Measurements from ENCODE around the gene MARCHF10.

The MARCHF10 gene

DNA sequence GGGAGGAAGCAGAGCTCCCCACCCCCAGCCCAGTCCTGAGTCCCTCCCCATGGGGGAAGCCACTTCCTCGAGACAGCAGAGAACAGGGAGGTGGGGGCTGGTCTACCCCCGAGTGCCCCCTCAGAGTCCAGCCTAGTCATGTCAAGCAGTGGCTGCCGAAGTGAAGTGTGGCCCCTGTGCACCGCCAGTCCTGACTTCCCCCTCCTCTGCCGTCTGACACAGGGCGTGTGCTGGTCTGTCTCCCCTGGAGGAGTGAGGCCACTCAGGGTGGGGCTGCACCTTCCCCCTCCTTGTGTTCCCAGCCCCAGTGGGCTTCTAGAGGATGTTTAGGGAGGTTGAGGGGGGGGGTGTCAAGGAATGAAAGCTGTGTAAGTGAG lies 133.8 kb downstream of the MARCHF10 start:
- DNase-seq = no peak

DNA sequence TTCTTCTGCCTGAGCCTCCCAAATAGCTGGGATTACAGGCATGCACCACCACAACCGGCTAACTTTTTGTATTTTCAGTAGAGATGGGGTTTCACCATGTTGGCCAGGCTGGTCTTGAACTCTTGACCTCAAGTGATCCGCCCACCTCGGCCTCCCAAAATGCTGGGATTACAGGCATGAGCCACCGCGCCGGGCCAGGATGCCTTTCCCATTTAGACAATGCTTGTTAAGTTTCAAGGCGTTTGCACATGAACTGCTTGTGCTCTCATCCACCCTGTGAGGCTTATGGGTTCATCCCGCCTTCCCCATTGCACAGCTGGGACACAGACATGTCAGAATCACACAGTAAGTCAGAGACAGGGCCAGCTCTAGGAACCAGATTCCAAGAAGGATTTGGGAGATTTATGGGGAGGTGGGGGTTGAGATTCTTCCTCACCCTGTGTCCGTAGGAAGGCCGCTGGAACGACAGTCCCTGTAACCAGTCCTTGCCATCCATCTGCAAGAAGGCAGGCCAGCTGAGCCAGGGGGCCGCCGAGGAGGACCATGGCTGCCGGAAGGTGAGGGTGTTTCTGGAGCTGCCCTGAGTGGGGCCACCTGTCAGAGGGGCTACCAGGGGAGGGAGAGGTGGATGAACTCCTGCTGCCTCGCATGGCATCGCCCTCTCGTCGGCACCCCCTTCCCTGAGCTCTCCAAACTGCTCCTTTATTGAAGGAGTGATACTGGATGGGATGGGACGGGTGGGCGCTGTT lies 134.3 kb downstream of the MARCHF10 start:
- DNase-seq = no peak

DNA sequence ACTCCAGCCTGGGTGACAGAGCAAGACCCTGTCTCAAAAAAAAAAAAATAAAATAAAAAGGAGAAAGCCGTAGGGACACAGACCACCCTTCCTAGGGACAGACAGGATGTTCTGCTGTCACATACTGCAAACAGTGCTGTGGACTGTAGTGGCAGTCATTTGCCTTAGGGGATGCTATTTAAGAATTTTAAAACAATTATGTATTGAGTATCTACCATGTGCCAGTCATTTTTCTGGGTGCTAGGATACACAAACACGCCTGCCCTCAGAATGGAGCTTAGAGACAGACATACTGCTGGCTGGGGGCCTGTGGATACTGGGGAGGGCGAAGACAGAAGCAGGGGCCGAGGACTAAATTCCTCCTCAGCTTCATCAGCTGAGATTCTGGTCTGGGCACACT lies 135.2 kb downstream of the MARCHF10 start:
- no peak for DNase-seq

DNA sequence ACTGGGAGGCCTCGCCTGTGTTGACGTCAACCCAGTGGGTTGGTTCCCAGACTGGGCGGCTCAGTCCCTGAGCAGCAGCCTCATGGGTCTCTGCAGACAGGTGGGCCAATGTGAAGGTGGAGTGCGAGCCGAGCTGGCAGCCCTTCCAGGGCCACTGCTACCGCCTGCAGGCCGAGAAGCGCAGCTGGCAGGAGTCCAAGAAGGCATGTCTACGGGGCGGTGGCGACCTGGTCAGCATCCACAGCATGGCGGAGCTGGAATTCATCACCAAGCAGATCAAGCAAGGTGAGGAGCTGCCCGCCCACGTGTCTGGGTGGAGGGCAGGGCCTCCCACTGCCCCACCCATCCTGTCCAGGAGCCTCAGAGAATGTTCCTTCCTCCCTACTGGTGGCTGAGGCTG lies 136.6 kb downstream of the MARCHF10 start:
- no peak for DNase-seq

DNA sequence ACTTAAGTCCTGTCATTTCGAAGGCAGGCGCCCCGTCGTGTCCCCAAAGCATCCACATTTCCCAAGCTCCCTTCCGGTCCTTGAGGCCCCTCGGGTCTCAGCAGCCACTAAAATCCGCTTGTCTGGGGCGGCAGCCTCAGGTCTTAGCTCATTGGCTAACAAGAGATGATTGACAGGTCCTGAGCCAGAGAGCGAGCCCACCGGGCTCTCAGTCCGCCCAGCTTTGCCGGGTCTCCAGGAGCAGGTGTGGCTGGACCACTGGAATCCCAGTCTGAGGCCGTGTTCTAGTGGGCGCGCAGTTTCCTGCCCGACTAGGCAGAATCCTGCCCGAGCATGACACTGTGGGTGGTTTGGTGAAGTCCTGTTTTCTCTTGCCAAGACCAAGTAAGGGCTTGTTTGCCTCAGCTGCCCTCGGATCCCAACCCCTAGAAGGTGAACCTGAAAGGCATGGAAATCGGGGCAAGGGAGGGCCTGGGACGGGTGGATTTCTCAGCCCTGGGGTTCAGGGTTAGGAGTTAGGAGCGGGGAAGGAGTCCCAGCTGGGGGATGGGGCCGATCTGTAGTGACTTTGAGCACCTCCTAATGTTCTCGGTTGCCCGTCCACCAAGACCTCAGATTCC lies 137.8 kb downstream of the MARCHF10 start:
- DNase-seq = no peak

DNA sequence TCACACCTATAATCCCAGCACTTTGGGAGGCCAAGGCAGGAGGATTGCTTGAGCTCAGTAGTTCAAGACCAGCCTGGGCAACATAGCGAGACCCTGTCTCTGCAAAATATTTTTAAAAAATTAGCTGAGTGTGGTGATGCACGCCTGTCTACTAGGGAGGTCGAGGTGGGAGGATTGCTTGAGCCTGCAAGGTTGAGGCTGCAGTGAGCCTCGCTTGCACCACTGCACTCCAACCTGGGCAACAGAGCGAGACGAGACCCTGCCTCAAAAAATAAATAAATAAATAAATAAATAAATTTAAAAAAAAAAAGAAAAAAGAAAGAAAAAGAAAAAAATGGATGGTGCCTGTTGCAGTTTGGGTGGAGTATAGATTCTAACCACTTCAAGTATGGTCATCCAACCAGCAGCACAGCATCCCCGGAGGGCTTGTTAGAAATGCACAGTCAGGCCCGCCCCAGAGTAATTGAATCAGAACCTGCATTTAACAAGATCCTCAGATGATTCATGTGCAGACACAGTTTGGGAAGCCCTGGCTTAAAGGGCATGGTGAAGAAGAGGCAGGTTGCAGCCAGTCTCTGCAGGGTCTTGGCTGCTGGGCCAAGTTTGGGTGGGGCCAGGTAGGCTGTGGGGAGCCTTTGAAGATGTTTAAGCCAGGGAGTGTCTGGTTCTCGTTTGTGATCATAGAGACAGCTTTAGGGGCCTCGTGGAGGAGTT lies 139.9 kb downstream of the MARCHF10 start:
- DNase-seq = no peak

DNA sequence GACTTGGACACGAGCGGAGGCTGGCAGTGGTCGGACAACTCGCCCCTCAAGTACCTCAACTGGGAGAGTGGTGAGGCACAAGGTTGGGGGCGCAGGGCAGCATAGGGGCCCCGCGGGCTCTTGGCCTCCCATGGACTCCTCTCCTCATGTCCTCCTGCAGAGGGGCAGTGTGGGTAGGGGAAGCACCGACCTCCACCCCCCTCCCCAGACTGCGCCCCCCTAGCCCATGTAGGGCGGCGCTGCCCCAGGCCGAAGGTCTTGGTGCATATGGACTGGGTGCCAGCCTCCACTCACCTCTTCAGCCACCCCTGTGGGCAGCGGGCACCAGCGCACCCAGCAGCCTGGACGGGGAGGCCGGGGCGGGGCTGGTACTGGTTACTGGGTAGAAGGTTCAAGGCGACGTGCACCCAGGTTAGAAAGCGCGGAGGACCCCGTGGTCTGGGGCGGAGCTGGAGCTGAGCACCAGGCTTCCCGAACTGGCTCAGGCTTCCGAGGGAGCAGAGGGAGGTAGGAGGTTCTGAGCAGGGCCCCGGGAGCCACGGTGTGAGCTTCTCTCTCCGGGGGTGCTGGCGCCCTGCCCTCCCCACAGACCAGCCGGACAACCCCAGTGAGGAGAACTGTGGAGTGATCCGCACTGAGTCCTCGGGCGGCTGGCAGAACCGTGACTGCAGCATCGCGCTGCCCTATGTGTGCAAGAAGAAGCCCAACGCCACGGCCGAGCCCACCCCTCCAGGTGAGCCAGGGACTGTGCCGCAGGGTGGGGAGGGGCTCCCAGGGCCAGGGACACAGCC lies 141.1 kb downstream of the MARCHF10 start:
- no peak for DNase-seq

DNA sequence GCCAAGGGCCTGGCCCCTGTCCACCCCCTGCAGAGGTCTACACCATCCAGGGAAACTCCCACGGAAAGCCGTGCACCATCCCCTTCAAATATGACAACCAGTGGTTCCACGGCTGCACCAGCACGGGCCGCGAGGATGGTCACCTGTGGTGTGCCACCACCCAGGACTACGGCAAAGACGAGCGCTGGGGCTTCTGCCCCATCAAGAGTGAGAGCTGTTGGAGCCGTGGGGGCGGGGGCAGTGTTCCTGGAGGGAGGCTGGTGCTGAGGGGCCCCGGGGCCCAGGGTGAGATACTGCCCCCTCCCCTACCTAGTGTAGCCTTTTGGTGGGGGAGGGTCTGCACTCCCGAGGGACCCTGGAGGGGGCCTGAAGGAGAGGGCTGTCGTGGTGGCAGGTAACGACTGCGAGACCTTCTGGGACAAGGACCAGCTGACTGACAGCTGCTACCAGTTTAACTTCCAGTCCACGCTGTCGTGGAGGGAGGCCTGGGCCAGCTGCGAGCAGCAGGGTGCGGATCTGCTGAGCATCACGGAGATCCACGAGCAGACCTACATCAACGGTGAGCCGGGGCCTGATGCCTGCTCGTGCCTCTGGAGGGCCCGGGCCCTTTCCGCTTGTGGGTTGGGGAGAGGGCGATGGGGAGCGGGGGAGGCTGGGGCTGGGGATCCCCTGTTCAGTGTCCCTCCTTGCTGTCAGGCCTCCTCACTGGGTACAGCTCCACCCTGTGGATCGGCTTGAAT lies 141.9 kb downstream of the MARCHF10 start:
- DNase-seq = no peak

DNA sequence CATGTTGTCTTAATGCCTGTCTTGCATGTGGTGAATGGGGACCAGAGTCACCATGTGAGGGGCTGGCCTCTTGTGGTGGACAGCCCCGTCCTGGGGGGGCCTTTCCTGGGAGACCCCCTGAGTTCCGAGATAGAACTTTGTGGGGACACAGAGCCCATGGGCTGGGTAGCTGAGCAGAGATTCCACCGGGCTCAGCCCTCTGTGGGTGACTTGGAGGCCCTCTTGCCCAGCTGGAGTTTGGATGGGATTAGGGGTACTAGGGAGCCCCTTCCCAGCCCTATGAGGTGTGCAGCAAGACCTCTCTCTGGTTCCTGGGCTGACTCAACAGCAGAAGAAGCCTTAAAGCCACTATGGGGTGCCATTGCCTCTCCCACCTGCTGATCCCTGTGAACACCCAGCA lies 142.5 kb downstream of the MARCHF10 start:
- DNase-seq = no peak

DNA sequence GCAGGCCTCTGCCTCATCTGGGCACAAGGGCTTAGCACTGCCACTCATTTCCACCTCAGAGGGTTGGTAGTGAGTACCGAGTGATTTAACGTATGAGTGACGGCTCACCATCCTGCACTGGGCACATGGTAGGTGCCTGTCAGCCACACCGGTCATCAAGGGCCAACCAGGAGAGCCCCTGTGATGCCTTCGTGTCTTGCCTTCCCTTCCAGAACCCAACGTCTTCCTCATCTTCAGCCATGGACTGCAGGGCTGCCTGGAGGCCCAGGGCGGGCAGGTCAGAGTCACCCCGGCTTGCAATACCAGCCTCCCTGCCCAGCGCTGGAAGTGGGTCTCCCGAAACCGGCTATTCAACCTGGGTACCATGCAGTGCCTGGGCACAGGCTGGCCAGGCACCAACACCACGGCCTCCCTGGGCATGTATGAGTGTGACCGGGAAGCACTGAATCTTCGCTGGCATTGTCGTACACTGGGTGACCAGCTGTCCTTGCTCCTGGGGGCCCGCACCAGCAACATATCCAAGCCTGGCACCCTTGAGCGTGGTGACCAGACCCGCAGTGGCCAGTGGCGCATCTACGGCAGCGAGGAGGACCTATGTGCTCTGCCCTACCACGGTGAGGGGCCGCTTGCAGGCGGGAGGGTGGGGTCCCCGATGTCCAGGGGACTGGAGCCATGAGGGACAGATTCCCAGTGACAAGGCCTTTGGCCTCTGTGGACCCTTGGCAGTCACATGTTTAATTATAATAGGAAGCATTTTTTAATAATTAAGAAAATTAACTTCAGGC lies 143.6 kb downstream of the MARCHF10 start:
- DNase-seq = no peak

DNA sequence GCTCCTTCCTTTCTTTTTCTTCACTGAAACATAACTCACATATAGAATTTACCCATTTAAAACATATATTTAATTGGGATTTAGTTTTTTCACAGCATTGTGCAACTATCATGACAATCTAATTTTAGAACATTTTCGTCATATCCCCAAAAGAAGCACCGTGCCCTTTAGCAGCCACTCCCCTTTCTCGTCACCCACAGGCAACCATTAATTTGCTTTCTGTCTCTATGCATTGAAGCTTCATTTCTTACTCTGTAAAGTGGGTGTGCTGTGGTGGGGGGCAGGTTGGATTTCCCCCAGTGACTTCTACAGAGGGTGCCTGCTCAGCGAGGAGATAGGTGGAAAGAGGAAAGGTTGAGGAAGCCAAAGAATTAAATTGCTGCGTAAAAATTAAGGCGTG lies 144.8 kb downstream of the MARCHF10 start:
- DNase-seq = no peak

DNA sequence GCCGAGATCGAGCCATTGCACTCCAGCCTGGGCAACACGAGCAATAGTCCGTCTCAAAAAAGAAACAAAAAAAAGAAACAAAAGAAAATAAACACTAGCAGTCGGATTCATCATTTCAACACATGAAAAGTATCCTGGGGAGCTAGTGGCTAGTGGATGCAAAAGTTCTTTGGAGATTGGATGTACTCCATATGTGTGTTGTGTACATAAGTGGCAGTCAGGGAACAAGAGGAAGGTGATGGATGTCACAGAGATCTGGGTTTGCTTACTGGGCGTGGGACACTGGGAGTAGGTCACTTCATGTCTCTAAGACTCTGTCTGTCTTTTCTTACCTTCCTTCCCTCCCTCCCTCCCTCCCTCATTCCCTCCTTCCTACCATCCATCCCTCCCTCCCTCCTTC lies 145.3 kb downstream of the MARCHF10 start:
- no peak for DNase-seq

DNA sequence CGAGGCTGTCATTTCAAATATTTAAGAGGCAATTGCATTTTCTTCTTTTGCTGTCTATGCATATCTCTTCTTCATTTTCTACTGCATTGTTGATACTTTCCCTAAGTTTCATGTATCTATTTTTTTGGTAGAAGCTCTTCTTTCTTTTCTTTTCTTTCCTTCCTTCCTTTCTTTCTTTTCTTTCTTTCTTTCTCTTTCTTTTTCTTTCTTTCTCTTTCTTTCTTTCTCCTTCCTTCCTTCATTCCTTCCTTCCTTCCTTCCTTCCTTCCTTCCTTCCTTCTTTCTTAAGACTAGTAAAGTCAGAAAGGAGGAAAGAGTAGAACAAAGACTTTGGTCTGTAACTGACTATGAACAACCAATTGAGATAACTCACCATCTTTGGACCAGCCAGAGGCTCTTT lies 146.8 kb downstream of the MARCHF10 start:
- DNase-seq = no peak

DNA sequence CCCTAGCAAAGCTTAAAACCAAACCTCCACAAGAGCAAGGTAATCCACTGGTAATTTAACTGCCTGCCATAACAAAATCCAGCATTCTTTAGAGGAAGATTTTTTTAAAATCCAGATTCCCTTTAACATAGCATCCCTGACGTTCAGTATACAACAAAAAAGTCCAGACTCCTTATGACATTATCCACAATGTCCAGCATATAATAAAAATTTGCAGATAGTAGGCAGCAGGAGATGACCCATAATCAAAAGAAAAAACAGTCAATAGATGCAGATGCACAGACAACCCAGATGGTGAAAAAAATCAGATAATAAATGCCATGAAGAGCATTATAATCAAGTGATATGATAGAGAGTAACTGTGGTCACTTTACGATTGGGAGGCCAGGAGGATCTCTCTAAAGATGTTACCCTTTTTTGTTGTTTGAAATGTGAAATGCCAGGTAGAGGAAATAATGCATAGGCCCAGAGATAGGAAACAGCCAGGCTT lies 147.4 kb downstream of the MARCHF10 start:
- DNase-seq = no peak

DNA sequence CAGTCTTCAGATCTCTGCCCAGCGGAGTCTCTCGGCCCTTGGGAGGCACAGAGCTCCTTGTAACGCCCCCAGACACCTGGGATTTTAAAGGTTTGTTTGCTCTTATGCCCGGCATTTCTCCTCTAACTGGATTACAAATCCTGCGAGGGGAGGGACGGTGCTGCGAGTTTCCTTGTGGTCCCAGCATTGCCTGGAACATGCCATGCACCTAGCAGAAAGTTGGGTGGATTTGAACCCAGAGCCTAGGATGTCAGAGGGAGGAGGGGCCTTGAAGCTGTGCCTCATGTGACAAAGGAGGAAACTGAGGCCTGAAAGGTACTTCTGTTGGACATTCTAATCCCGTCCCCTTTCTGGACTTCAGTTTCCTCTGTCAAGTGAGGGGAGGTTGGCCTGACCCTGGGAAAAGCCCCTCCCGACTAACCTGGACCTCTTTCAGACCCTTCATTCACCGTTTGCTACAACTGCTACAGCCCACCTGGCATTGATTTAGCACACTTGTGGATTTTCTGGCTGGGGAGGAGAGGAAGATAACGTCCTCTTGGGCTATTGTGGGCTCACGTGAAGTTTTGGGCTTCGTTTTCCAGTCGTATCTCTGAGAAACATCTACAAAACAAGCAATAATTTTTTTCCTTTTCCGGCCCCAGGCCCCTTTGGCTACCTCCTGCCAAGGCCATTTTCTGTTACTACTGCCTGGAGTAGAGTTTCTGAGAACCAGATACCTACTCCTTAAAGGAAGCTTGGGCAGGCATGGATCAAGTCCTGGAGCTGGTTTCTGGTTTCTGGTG lies 149.8 kb downstream of the MARCHF10 start:
- no peak for DNase-seq

DNA sequence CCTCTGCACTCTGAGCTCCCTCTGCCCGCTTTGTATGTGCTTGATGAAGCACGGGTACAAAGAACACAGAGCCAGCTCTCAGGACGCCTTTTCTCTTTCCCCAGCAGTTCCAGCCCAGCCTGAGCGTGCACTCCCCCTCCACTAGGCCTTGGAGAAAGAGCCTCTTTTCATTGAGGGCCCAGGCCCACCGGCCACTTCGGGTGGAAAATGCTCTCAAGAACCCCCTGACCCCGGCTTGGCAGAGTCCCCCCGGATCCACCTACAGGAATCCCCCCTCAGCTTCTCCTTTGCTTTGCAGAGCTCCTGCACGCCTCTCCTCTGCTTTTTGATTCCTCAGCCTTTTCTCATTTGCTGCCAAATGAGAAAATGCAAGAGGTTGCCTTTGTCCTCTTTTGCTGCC lies 150.4 kb downstream of the MARCHF10 start:
- no peak for DNase-seq

DNA sequence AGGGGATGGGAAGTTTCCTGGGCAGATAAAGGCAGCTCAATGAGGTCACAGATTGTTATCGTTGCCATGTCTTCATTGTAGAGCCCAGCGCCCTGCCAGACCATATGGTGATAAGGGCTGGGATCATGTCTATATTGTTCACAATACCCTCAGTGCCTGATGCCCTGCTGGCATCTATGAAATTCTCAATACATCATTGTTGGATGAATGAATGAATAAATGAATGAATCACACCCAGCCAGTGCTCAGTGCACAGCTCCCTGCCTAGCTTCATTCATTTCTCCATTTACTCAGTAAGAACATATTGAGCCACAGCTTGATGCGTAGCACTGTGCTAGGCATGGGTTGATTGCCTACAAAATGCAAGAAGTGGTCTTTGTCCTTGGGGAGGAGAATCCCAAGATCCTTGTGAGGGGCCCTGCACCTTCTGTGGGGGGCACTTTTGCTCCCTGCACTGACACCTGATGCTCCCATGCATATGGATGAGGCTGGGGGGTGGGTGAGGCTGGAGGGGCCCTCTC lies 150.9 kb downstream of the MARCHF10 start:
- no peak for DNase-seq

DNA sequence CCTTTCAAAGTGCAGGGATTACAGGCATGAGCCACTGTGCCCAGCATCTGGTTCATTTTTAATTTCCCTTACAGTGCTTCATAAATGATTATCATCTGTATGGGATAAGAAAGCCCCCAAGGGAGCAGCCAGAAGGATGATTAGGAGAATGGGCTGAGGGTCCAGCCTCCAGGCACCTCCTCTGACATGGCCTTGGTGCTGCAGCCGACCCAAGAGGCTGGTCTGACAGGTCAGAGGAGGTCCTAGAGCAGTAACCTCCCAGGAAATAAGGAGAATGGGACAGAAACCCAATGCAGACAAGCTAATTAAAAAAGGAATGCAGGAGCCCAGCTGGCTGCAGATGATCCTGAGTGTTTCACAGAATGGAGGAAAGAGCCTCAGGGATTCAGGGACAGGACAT lies 151.7 kb downstream of the MARCHF10 start:
- no peak for DNase-seq

DNA sequence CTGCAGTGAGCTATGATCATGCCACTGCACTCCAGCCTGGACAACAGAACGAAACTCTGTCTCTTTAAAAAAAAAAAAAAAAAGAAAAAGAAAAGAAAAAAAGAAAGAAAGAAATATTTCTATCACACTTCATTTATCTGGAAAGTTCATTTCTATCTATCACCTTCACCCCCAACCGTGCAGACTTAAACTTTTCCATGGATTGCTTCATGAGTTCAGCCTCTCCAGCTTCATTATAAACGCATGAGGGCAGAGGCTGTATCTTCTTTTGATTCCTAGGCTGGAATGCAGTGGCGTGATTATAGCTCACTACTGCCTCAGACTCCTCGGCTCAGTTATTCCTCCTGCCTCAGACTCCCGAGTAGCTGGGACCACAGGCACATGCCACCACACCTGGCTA lies 152.5 kb downstream of the MARCHF10 start:
- DNase-seq = no peak

Measured in NCI-H1048 (cell line).